Superior temporal gyrus (tissue), 1 donor: ENCODE results near the gene PTTG1.

ENCODE experiments used
- DNase-seq: peaks from one replicate; pipeline ENCODE4 v3.0.0-alpha.2; 2016; ENCODE audit errors: extremely low spot score

Gene PTTG1

DNA sequence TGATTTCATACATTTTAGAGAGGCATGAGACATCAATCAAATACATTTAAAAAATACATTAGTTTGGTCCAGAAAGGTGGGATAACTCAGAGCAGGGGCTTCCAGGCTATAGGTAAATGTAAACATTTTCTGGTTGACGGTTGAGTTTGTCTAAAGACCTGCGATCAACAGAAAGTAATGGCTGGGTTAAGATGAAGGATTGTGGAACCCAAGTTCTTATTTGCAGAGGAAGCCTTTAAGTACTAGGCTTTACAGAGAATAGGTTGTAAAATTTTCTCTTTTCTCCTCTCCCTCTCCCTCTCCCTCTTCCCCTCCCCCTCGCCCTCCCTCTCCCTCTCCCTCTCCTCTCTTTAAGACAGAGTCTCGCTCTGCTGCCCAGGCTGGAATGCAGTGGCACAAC is 50.8 kb downstream of the PTTG1 start:
- DNase-seq = no peak

DNA sequence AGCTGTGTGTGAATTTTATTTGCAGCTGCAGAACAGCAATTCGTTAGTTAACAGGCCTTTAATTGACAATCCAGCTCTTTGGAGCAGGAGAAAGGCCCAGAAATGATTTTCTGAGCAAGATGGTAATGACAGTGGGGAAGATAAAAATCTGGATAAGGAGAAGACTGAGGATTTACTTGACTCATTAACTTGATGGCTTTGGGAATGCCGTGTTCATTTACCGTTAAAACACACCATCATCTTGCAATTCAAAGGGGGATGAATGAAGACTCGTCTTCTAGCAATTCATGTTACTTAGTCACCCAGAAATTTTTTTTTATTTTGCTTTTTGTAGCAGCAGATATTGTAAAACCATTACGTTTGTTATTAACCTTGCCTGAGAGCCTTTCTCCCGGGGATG is 52.0 kb downstream of the PTTG1 start:
- DNase-seq = no peak

DNA sequence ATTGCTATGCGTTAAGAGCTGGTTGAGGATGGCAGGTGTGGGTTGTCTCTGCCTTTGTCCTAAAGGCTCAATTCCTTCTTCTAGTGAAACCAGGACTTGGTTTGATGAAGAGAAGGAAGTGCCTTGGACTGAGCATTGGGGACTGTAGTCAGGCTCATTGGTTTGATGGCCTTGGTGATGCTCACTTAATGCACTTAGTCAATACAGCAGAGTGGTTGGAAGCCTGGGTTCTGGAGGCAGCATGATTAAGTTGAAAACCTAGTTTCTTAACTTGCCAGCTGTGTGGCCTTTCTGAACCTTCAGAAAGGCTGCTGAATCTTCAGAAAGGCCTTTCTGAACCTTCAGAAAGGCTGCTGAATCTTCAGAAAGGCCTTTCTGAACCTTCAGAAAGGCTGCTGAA is 52.4 kb downstream of the PTTG1 start:
- no peak for DNase-seq

DNA sequence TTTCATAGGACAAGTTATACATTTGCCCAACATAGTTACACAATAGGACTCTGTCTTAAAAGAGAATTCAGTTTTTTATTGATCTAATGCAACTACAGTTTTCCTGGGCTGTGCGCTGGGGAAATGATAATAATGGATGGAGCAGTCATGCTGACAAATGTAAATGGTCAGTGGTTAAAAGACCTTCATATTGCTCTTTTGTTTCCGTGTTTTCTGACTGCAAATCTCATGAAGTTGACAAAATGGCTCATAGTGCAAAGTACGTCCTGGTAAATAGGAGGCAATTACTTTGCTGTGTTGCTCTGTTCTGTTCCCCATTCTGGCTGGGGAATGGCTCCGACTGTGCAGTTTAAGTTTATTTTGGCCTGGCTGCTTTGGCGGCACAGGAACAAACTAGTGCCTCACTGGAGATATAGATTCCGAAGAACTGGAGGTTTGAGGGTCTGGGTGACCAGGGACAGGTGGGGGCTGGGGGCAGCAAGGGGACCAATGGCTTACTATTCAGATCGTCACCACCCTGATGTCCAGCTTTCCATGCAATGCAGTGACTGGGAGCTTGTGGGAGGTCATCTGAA is 54.3 kb downstream of the PTTG1 start:
- no peak for DNase-seq

DNA sequence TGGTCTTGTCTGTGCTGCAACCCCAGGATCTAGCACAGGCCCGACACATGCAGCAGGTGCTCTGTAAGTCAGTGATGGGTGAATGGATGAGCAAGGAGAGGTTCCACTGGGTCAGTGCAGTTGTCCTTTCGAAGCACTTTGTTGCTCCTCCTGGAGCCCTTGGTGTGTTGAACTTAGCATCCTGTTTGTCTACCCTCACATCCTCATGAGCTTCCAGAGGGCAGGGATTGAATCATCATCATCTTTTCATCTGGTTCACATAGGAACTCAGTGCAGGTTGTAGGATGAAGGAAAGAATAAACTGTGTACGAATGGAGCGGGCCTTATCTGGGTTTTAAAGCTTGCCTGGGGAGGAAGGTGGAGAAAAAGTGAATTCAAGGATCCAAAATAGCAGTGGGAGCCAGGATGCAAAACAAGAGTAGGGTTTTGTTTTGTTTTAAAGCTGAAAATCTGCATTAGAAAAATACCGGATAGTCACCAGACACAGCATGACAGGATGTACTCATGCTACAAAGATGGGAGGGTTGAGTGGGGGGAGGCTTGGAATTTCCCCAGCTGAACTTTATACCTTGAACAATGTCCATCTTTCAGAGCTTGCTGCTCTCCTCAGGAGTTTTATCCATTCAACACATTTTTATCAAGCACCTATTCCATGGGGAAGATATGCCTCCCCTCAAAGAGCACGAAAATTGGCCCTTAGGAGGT is 55.8 kb downstream of the PTTG1 start:
- DNase-seq = no peak

DNA sequence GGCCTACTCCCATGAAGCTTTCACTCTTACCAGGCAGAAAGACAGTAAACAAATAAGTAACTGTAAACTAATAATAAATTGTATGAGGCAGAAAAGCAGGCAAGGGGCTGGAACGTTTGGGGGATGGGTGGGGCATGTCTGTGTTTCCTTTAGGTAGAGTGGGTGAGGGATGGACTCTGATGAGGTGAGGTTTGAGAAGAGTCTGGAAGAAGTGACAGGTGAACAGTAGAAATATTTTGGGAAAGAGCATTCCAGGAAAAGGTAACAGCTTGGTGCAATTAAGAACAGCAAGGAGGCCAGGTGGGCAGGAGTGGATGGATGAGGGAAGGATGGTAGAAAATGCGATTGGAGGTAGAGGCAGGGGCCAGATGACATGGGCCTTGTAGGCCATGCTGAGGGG is 56.5 kb downstream of the PTTG1 start:
- DNase-seq = no peak
